HUES6 (cell line): ENCODE measurements around the gene DENND2C.

Experiments
- H3K27ac ChIP-seq: 2 replicates; pipeline ENCODE4 v1.7.0; 2013; ENCODE audit warnings: low read depth, mild to moderate bottlenecking, low read length, inconsistent platforms
- H3K27me3 ChIP-seq: 2 replicates; pipeline ENCODE4 v1.6.1; 2013; ENCODE audit warnings: low read length; ENCODE audit not compliant: control insufficient read depth, insufficient read depth
- H3K36me3 ChIP-seq: 2 replicates; pipeline ENCODE4 v1.6.1; 2013; ENCODE audit warnings: low read length; ENCODE audit not compliant: control insufficient read depth, insufficient read depth
- H3K4me1 ChIP-seq: 2 replicates; pipeline ENCODE4 v1.6.1; 2013; ENCODE audit warnings: low read length; ENCODE audit not compliant: control insufficient read depth, insufficient read depth
- H3K4me3 ChIP-seq: 2 replicates; pipeline ENCODE4 v1.5.1; 2013; ENCODE audit warnings: low read depth, low read length
- H3K9ac ChIP-seq: one replicate; pipeline ENCODE4 v1.6.1; 2013; ENCODE audit warnings: mild to moderate bottlenecking, low read length
- H3K9me3 ChIP-seq: 2 replicates; pipeline ENCODE4 v1.6.1; 2013; ENCODE audit warnings: low read depth, low read length; ENCODE audit not compliant: control insufficient read depth, insufficient read depth

DENND2C gene

GRCh38 chr1:114669562-114670082, at the start of gene DENND2C:
Gene DENND2C, minus strand, starts transcription at chr1:114670049. Its CDS starts 44,065 bp downstream, at chr1:114625984.
- Histone ChIP-seq H3K27me3 (peaks cover 6% of the 10 kb centered on the region), H3K9me3 (no peaks in the 10 kb centered on the region), H3K36me3 (no peaks in the 10 kb centered on the region), H3K4me1 (no peaks in the 10 kb centered on the region), H3K4me3 (peak within 1 kb of the TSS; percentile 81), H3K27ac (no peak within 1 kb of the TSS), H3K9ac (peak within 1 kb of the TSS; percentile 63)

GRCh38 chr1:114719424-114719787, 49.6 kb upstream of the DENND2C start:
- Histone ChIP-seq H3K4me1 (peaks cover 9% of the 10 kb centered on the region; the same call in 1 of the 2 replicates), H3K9ac (no peak overlapping the region), H3K36me3 (peaks cover 78% of the 10 kb centered on the region), H3K4me3 (no peak overlapping the region), H3K27me3 (no peaks in the 10 kb centered on the region), H3K9me3 (no peaks in the 10 kb centered on the region), H3K27ac (no peak overlapping the region)

- peaks cover 9% of the 10 kb centered on the region; the same call in 1 of the 2 replicates for H3K4me1 ChIP-seq
- H3K9ac ChIP-seq, result no peak overlapping the region
- H3K36me3 ChIP-seq, result peaks cover 76% of the 10 kb centered on the region
- H3K27me3 ChIP-seq, result no peaks in the 10 kb centered on the region
- H3K4me3 ChIP-seq, result no peak overlapping the region
- H3K27ac ChIP-seq, result no peak overlapping the region
- no peaks in the 10 kb centered on the region for H3K9me3 ChIP-seq
These were observed 49.0 kb upstream of the DENND2C start for GRCh38 chr1:114718661-114719423.

- H3K27ac ChIP-seq, result peak within 1 kb of the TSS; percentile 99
- H3K9me3 ChIP-seq, result no peaks in the 10 kb centered on the region
- peak within 1 kb of the TSS; percentile 100 for H3K4me3 ChIP-seq
- peaks cover 9% of the 10 kb centered on the region; the same call in 1 of the 2 replicates for H3K4me1 ChIP-seq
- H3K27me3 ChIP-seq, result no peaks in the 10 kb centered on the region
- peak within 1 kb of the TSS; percentile 100 for H3K9ac ChIP-seq
- peaks cover 76% of the 10 kb centered on the region for H3K36me3 ChIP-seq
These were observed 46.7 kb upstream of the DENND2C start, which contains the start of gene NRAS for GRCh38 chr1:114716304-114717170. Gene NRAS, minus strand, starts transcription at chr1:114716771. Its CDS starts 611 bp downstream, at chr1:114716160.

DNA sequence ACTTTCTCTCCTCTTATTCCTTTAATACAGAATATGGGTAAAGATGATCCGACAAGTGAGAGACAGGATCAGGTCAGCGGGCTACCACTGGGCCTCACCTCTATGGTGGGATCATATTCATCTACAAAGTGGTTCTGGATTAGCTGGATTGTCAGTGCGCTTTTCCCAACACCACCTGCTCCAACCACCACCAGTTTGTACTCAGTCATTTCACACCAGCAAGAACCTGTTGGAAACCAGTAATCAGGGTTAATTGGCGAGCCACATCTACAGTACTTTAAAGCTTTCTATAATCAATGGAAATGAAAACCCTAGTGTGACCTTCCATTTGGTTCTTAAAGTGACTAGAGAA, 46.1 kb upstream of the DENND2C start:
- peak overlapping the region; percentile 99 for H3K27ac ChIP-seq
- H3K4me1 ChIP-seq, result peaks cover 9% of the 10 kb centered on the region; the same call in 1 of the 2 replicates
- H3K9ac ChIP-seq, result peak overlapping the region; percentile 100
- no peaks in the 10 kb centered on the region for H3K27me3 ChIP-seq
- peaks cover 76% of the 10 kb centered on the region for H3K36me3 ChIP-seq
- H3K4me3 ChIP-seq, result peak overlapping the region; percentile 100
- no peaks in the 10 kb centered on the region for H3K9me3 ChIP-seq

DNA sequence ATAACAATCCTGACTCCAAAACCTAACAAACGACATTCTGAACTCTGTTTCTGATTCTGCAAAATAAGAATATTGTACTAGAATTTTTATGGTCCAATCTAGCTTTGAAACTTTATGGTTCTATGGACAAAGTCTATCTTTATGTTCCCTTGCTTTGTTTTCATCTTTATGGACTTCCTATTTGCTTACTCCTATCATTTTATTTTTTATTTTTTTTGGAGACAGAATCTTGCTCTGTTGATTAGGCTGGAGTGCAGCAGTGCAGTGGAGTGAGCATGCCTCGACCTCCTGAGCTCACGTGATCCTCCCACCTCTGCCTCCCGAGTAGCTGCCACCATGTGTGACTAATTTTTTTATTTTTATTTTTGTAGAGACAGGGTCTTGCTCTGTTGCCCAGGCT, 43.1 kb upstream of the DENND2C start:
- Histone ChIP-seq H3K4me3 (no peak overlapping the region), H3K9ac (no peak overlapping the region), H3K9me3 (no peaks in the 10 kb centered on the region), H3K27ac (no peak overlapping the region), H3K27me3 (no peaks in the 10 kb centered on the region), H3K36me3 (peaks cover 71% of the 10 kb centered on the region), H3K4me1 (peaks cover 9% of the 10 kb centered on the region; the same call in 1 of the 2 replicates)

DNA sequence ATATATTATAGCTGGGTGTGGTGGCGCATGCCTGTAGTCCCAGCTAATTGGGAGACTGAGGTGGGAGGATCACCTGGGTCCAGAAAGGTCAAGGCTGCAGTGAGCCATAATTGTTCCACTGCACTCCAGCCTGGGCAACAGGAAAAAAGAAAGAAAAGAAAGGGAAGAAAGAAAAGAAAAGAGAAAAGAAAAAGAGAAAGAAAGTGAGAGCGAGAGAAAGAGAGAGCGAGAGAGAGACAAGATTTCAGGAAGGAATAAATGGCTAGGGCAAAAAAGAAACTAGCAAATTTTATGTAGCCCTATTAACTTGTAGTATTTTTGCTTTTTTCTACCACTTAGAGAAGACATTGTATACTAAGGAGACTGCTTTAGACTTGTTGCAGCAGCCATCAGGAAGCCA, 40.5 kb upstream of the DENND2C start:
- H3K27me3 ChIP-seq, result no peaks in the 10 kb centered on the region
- no peak overlapping the region for H3K4me3 ChIP-seq
- H3K9ac ChIP-seq, result no peak overlapping the region
- H3K36me3 ChIP-seq, result peaks cover 77% of the 10 kb centered on the region
- H3K27ac ChIP-seq, result no peak overlapping the region
- H3K9me3 ChIP-seq, result no peaks in the 10 kb centered on the region
- peaks cover 1% of the 10 kb centered on the region; the same call in 1 of the 2 replicates for H3K4me1 ChIP-seq

DNA sequence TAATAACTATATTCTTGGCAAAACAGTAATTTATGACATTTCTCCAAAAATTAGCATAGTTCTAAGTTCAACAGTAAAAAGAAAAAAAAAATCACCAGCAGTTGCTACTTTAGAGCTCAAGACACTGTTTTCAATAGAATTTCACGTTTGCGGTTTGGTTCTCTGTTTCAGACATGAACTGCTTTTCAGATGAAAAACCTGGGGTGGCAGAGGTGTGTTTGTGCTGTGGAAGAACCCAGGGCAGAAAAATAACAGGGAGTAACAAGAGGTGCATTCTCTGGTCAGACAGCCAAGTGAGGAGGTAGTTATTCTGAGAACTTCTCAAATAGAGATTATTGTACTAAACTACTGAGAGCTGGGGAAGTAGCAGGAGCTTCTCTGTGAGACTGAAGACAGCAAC, 37.8 kb upstream of the DENND2C start:
- no peaks in the 10 kb centered on the region for H3K4me1 ChIP-seq
- H3K27me3 ChIP-seq, result no peaks in the 10 kb centered on the region
- peaks cover 60% of the 10 kb centered on the region for H3K36me3 ChIP-seq
- H3K9me3 ChIP-seq, result no peaks in the 10 kb centered on the region
- H3K9ac ChIP-seq, result no peak overlapping the region
- H3K4me3 ChIP-seq, result no peak overlapping the region
- H3K27ac ChIP-seq, result no peak overlapping the region

DNA sequence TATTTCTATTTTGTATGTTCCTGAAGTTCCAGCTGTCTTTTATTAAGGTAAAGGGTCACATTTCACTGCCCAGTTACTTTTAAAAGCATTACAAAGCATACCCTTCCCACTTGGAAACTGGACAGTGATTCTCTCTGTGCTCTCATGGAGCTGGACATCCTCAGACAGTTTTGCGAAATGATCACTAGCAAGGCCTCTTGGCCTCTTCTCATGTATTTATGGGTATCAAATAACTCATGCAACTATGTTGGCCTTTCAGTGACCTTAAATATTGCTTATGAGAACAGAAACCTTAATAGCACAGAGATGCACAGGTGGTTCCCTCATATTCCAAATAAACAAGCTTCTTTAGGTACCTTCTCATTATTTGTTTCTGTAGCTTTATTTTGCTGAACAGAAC, 33.4 kb upstream of the DENND2C start:
- Histone ChIP-seq H3K27me3 (no peaks in the 10 kb centered on the region), H3K36me3 (peaks cover 23% of the 10 kb centered on the region), H3K27ac (no peak overlapping the region), H3K4me1 (no peaks in the 10 kb centered on the region), H3K4me3 (no peak overlapping the region), H3K9ac (no peak overlapping the region), H3K9me3 (no peaks in the 10 kb centered on the region)

DNA sequence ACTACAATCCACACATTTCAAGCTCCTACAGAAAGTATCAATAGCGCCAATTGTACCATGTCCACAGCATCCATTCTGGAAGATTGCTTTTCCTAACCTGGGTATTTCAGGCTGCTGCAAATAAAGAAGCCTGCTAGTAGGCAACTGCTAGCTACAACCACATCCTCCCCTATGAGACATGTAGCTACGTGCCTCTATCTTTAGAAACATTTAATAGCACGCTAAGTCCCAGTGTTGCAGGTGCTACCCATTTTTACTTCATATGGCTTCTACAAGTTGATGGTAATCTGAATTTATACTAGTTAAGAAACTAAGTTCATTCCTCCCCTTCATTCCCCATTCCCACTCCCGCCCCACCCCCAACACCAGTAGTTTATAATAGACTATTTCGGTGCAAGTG, 32.9 kb upstream of the DENND2C start:
- Histone ChIP-seq H3K4me1 (no peaks in the 10 kb centered on the region), H3K27ac (no peak overlapping the region), H3K9ac (no peak overlapping the region), H3K4me3 (no peak overlapping the region), H3K27me3 (no peaks in the 10 kb centered on the region), H3K36me3 (peaks cover 18% of the 10 kb centered on the region), H3K9me3 (no peaks in the 10 kb centered on the region)

DNA sequence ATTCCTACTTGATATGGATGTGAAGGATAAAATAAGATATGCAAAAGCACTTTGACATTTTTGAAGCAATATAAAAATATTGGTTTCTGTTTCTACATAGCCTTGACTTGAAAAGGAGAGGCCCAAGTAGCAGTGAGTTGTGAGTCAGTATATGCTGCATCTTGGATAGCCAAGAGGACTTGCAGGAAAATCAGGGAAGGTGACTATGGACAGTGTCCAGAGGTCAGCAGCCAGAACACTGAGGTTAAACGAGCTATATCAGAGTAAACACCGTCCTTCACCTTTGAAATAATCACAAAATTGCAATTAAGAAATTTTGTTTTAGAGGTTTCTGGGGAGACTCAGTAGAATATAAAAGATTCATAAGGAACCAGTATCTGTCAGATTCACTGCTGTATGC, 32.1 kb upstream of the DENND2C start:
- no peak overlapping the region for H3K9ac ChIP-seq
- no peaks in the 10 kb centered on the region for H3K4me1 ChIP-seq
- no peaks in the 10 kb centered on the region for H3K9me3 ChIP-seq
- peaks cover 10% of the 10 kb centered on the region for H3K36me3 ChIP-seq
- H3K27me3 ChIP-seq, result no peaks in the 10 kb centered on the region
- H3K27ac ChIP-seq, result no peak overlapping the region
- no peak overlapping the region for H3K4me3 ChIP-seq
